Activated T-helper 2 cell treated with anti-CD3 and anti-CD28 coated beads, Interferon-gamma antibody, Interleukin-2, Interleukin-4, amounts not matched to agents 10 μg/mL and 5 μg/mL and 100 μg/mL, durations not matched to agents 14 hours and 24 hours and 36 hours (primary cell): ENCODE measurements around the gene EPG5. TPM values are rescaled to one million over a fixed set of nuclear protein-coding genes. Genes with fewer than 3 reads are reported as not detected.
"Not testable (repeated sequence)": the region's sequence is repeated elsewhere in the genome, so short reads cannot be mapped to it uniquely, and the experiment has no call there.

Experiments used
- DNase-seq: peaks from one replicate; pipeline ENCODE4 v3.0.0; 2021; ENCODE audit warnings: low spot score
- H3K27ac Mint-ChIP-seq: one replicate; pipeline ENCODE4 v1.8.0; 2021; ENCODE audit warnings: mixed read lengths
- H3K27me3 Mint-ChIP-seq: one replicate; pipeline ENCODE4 v1.8.0; 2021; ENCODE audit warnings: low read depth, mixed read lengths
- H3K36me3 Mint-ChIP-seq: one replicate; pipeline ENCODE4 v1.8.0; 2021; ENCODE audit warnings: low read depth, mixed read lengths
- H3K4me1 Mint-ChIP-seq: one replicate; pipeline ENCODE4 v1.8.0; 2021; ENCODE audit warnings: low read depth, mixed read lengths
- H3K4me3 Mint-ChIP-seq: one replicate; pipeline ENCODE4 v1.8.0; 2021; ENCODE audit warnings: low read depth, mild to moderate bottlenecking, moderate library complexity, mixed read lengths
- H3K9me3 Mint-ChIP-seq: one replicate; pipeline ENCODE4 v1.8.0; 2021; ENCODE audit warnings: mixed read lengths
- intact Hi-C: fragments of 100-400 bp; cut with micrococcal nuclease; formaldehyde crosslinking; loops from one replicate; pipeline ENCODE4 v1.15.1; 2023
- total RNA-seq: library from RNA; stranded (reverse); gene quantifications from 2 replicates; pipeline ENCODE4 v1.2.3, GENCODE V29; 2022

EPG5 gene
- total RNA-seq, 1 donor from 2014 or later = 17.1 TPM

DNA sequence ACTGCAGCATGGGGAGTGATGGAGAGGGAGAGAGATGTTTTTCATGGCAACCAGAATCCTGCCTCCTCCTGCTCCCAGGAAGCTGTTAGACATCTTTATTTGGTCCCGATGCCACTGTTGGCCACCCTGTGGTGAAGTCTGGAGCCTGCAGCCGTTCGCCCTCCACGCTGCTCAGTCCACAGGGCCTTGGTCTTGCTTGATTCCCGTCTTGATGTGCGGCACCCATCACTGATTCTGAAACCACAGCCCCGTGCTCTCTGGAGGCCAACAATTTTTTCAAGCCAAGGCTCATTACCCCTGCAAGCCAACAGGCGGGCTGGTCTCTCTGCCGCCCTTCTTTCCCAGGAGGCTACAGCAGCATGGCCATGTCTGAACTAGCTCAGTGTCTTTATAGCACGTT is 117.1 kb downstream of the EPG5 start:
- intact Hi-C loops = no loop called here
- H3K27me3 Mint-ChIP-seq = no peaks in the 10 kb centered on the region
- no peak for DNase-seq
- H3K36me3 Mint-ChIP-seq = peaks cover 37% of the 10 kb centered on the region
- peaks cover 3% of the 10 kb centered on the region for H3K4me1 Mint-ChIP-seq
- H3K4me3 Mint-ChIP-seq = no peak overlapping the region
- no peaks in the 10 kb centered on the region for H3K9me3 Mint-ChIP-seq
- no peak overlapping the region for H3K27ac Mint-ChIP-seq

DNA sequence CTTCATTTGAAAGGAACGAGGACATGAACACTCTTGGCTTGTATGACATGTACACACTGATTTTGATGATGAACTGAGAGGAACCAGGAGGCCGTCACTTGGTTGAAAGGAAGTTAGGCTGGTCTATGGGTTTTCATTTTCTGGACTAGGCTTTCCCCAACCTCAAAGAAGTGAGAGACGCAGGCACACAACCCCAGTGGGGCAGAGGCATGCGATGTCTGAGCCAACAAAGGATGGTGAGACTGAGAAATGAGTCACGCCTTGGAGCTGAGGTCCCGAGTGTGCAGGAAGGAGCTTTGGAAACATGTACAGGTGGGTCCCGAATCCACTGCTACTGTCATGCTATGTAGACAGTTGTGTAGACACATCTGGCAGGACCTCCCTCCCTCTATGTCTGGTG is 117.6 kb downstream of the EPG5 start:
- Mint-ChIP-seq H3K4me3 (no peak overlapping the region), H3K27ac (no peak overlapping the region), H3K9me3 (no peaks in the 10 kb centered on the region), H3K4me1 (peaks cover 3% of the 10 kb centered on the region), H3K36me3 (peaks cover 33% of the 10 kb centered on the region), H3K27me3 (no peaks in the 10 kb centered on the region)
- no peak for DNase-seq
- intact Hi-C loops = no loop called here

DNA sequence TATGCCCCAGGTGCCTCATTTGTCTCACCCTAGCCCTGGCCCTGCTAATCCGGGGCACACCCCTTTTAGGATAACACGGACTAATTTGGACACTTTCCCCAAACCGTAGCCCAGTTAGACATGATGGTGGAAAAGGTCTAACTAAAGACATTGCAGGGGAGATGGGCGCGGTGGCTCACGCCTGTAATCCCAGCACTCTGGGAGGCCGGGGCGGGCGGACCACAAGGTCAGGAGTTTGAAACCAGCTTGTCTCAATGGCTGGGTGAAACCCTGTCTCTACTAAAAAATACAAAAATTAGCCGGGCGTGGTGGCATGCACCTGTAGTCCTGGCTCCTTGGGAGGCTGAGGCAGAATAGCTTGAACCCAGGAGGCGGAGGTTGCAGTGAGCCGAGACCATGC is 118.5 kb downstream of the EPG5 start:
- H3K4me3 Mint-ChIP-seq, intact Hi-C loops, H3K27me3 Mint-ChIP-seq, H3K4me1 Mint-ChIP-seq, H3K27ac Mint-ChIP-seq, H3K9me3 Mint-ChIP-seq, DNase-seq: not testable (repeated sequence)
- peaks cover 26% of the 10 kb centered on the region for H3K36me3 Mint-ChIP-seq

DNA sequence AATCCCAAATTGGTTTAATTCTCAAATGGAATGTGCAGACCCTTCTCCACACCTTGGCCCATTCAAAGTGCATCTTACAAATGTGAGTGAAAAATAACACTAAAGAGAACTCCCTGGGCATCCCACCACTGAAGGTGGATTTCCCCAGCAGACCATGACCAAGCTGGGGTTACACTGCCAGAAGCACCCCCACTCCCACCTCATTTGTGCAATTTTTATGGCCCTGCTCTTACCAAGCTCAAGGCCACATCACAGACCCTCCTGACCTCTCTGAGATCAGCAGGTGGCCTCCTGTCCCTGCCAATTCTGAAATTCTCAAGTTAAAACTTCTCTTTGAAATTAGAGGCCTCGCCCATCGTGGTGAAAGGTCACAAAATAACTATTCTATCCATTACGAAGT is 120.0 kb downstream of the EPG5 start:
- intact Hi-C loops = no loop called here
- DNase-seq = no peak
- H3K36me3 Mint-ChIP-seq = peaks cover 15% of the 10 kb centered on the region
- no peak overlapping the region for H3K27ac Mint-ChIP-seq
- H3K9me3 Mint-ChIP-seq = no peaks in the 10 kb centered on the region
- peaks cover 3% of the 10 kb centered on the region for H3K4me1 Mint-ChIP-seq
- H3K4me3 Mint-ChIP-seq = no peak overlapping the region
- no peaks in the 10 kb centered on the region for H3K27me3 Mint-ChIP-seq

DNA sequence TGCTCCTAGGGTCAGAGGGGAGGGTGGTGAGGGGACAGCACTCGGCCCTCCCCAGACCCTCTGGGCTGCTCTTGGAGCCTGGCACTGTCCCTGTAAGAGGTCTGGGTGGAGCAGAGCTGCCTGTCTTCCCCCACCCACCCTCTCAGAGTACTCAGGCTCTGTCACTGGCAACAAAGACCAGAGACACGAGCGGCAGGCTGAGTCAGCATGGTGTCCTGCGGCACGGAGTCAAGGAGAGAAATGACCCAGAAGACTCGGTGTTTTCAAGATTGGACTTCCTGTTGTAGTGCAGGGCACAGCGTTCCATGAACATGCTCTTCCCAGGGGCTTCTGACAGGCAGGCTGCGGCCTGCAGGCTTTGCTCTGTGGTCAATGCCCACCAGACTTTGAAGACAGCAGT is 121.7 kb downstream of the EPG5 start:
- no peak overlapping the region for H3K27ac Mint-ChIP-seq
- H3K4me1 Mint-ChIP-seq = peaks cover 3% of the 10 kb centered on the region
- H3K27me3 Mint-ChIP-seq = peaks cover 7% of the 10 kb centered on the region
- intact Hi-C loops = no loop called here
- no peak for DNase-seq
- H3K4me3 Mint-ChIP-seq = no peak overlapping the region
- H3K9me3 Mint-ChIP-seq = no peaks in the 10 kb centered on the region
- peaks cover 10% of the 10 kb centered on the region for H3K36me3 Mint-ChIP-seq

DNA sequence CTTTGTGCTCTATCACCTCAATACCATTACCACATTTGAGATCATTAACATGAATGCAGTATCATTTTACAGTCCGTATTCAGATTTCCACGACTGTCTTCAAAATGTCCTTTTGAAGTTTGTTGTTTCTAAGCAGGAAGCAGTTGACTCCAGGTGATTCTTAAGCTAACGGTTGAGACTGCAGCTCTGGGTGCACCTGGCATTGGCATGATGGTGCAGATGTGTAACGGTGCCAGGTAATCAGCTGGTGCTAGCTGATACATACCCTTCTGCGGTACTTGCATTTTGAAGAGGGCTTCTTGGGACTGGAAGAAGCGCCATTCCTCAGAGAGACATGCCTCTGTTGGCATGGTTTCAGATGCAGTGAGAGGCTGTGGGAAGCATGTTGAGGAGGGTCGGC is 122.2 kb downstream of the EPG5 start:
- Mint-ChIP-seq H3K4me3 (no peak overlapping the region), H3K36me3 (peaks cover 7% of the 10 kb centered on the region), H3K27me3 (peaks cover 10% of the 10 kb centered on the region), H3K9me3 (no peaks in the 10 kb centered on the region), H3K27ac (no peak overlapping the region), H3K4me1 (peaks cover 3% of the 10 kb centered on the region)
- intact Hi-C loops = no loop called here
- no peak for DNase-seq

DNA sequence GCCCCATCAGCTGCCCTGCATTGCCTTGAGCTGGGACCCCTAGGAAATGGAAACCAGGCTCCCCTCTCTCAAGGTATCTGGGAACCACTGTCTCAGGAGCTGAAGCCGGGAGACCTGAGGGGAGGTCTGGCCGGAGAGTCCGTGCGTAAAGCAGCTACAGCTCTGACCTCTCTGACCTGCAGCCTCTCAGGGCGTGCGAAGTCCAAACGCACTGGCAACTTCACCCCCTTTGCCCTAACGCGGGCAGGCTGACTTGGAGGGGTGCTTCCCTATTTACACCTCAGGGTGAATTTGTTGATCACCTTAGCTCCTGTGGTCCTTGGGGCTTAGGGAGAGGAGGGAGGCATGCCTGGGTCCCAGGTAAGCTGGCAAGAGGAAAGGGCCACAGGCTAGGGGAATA is 124.1 kb downstream of the EPG5 start:
- Mint-ChIP-seq H3K9me3 (no peaks in the 10 kb centered on the region), H3K27ac (no peak overlapping the region), H3K27me3 (peaks cover 25% of the 10 kb centered on the region)

DNA sequence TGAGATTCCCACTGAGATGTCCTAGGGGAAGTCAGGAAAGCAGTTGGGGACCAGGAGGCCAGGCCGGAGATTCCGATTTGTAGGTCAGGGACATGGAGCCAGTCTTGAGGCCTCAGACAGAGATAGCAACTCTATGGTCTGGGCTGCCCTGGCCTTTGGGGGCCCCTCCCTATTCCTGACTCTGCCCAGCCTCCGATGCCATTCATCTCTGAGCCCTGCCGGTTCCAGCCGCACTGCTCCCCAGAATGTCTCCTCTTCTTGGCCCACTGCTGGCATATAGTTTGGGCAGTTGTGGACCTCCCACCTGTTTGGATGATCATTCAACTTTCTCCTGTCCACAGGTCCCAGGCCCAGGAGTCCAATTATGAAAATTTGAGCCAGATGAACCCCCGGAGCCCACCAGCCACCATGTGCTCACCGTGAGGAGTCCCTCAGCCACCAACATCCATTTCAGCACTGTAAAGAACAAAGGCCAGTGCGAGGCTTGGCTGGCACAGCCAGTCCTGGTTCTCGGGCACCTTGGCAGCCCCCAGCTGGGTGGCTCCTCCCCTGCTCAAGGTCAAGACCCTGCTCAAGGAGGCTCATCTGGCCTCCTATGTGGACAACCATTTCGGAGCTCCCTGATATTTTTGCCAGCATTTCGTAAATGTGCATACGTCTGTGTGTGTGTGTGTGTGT is 125.2 kb downstream of the EPG5 start:
- H3K27me3 Mint-ChIP-seq = peaks cover 28% of the 10 kb centered on the region
- intact Hi-C loops = no loop called here
- no peak for DNase-seq
- H3K9me3 Mint-ChIP-seq = no peaks in the 10 kb centered on the region
- H3K36me3 Mint-ChIP-seq = no peaks in the 10 kb centered on the region
- H3K4me3 Mint-ChIP-seq = no peak overlapping the region
- no peak overlapping the region for H3K27ac Mint-ChIP-seq
- peaks cover 2% of the 10 kb centered on the region for H3K4me1 Mint-ChIP-seq

More for the DNA sequence above, 124.1 kb downstream of the EPG5 start:
- DNase-seq = no peak
- Mint-ChIP-seq H3K36me3 (peaks cover 1% of the 10 kb centered on the region), H3K4me1 (peaks cover 4% of the 10 kb centered on the region), H3K4me3 (no peak overlapping the region)
- intact Hi-C loops = no loop called here

DNA sequence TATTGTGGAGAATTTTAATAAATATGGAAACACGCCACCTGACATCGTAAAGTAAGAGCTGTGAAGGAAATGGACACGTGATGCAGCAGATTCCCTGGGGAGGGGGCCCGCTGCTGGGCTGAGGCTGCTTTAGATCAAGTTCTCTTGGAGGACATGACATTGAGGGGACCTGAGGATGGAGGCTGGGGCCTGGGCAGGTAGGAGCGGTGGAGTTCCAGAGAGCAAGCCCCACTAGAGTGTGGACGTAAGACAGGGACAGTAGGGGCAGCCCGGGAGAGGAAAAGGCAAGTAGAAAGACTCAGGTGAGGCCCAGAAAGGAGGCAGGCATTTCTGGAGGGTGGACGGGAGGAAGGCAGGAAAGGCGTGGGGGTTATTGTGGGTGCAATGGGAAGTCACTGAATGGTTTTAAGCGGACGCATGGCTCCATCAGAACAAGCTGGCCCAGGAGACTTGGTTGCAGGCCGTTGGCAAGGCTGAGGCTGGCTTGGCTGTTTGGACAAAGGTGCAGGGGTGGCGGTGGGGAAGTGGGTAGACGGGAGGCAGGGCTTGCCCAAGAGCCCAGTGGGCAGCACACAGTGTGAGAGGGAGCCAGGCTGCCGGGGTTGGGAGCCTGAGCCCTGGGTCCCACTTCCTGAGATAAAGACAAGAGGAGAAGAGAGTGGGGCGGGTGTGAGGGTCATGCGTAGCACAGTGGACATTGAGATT is 125.9 kb downstream of the EPG5 start:
- intact Hi-C loops = no loop called here
- Mint-ChIP-seq H3K4me1 (peaks cover 3% of the 10 kb centered on the region), H3K27me3 (peaks cover 35% of the 10 kb centered on the region), H3K27ac (peak overlapping the region; percentile 10), H3K36me3 (no peaks in the 10 kb centered on the region), H3K4me3 (no peak overlapping the region), H3K9me3 (no peaks in the 10 kb centered on the region)
- DNase-seq = no peak

DNA sequence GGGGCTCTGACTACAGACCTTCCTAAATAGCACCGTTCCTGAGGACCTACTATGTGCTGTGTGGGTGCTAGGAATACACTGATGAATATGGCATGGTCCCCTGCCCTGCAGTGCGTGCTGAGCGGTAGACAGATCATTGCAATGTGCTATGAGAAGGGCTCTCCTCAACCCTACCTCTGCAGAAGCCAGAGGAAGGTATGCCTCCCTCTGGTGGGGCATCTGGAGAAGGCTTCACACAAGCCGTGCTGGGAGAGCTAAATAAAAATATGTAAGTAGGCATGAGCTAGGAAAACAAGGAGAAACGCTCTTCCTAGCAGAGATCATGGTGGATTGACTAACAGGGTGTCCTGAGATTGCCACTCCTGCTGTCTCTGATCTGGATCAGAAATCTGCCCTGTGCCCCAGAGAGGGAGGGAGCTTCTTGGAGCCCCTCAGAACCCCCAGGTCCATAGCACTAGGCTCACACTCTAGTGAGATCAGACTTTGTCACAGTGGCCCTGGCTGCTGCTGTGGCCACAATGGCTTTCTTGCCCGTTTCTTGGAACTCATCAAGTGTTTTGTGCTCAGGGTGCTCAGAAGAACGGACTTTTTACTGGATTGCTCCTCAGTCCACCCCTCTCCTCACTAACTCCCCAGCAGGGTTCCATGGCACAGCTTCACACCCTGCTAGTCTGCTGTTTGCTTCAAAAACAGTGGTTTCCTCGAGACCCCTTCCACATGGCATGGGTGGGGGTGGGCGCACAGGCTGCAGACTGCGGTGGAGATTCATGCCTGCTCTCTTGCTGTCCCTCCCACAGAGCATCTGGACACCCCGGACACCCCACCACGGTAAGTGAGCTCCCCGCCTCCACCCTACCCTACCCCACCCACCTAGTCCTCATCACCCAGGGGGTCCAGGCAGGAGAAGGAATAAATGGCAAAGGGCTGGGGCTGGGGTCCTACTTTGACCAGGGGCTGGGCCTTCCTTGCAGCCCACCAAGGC is 127.4 kb downstream of the EPG5 start:
- peaks cover 50% of the 10 kb centered on the region for H3K27me3 Mint-ChIP-seq
- intact Hi-C loops = loop anchor here (2.0 to 5.0 kb wide), 3 partner anchors 38 to 117 kb away; no protein-coding TSS in a partner anchor
- DNase-seq = no peak
- H3K36me3 Mint-ChIP-seq = no peaks in the 10 kb centered on the region
- peaks cover 3% of the 10 kb centered on the region for H3K4me1 Mint-ChIP-seq
- no peak overlapping the region for H3K27ac Mint-ChIP-seq
- H3K9me3 Mint-ChIP-seq = no peaks in the 10 kb centered on the region
- no peak overlapping the region for H3K4me3 Mint-ChIP-seq

DNA sequence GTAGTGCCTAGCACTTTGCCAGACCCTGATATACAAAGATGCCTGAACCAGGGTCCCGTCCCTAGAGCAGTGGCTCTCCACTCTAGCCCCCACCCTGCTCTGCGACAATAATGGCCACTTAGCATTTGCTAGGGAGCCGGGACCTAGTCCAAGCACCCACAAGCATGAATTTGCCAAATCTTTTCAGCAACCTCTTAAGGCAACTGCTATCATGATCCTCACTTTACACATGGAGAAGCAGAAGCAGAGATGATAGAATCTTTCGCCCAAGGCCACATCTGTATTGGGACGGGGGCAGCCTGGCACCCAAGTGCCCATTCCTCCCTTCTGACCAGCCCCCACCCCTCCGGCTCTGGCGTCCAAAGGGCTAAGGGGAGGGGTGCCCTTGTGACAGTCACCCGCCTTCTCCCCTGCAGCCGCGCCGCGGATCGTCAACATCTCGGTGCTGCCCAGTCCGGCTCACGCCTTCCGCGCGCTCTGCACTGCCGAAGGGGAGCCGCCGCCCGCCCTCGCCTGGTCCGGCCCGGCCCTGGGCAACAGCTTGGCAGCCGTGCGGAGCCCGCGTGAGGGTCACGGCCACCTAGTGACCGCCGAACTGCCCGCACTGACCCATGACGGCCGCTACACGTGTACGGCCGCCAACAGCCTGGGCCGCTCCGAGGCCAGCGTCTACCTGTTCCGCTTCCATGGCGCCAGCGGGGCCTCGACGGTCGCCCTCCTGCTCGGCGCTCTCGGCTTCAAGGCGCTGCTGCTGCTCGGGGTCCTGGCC is 128.6 kb downstream of the EPG5 start:
- H3K9me3 Mint-ChIP-seq = no peaks in the 10 kb centered on the region
- intact Hi-C loops = loop anchor here (2.0 to 5.0 kb wide), 3 partner anchors 39 to 116 kb away; no protein-coding TSS in a partner anchor
- H3K27me3 Mint-ChIP-seq = peaks cover 61% of the 10 kb centered on the region
- peaks cover 3% of the 10 kb centered on the region for H3K4me1 Mint-ChIP-seq
- peak overlapping the region; percentile 20 for H3K4me3 Mint-ChIP-seq
- no peak for DNase-seq
- H3K36me3 Mint-ChIP-seq = no peaks in the 10 kb centered on the region
- no peak overlapping the region for H3K27ac Mint-ChIP-seq
